Neural progenitor cell (in vitro differentiated cells): ENCODE results near the gene CLDN20. TPM values are rescaled to one million over a fixed set of nuclear protein-coding genes. Genes with fewer than 3 reads are reported as not detected.
"Not testable (repeated sequence)": the region's sequence is repeated elsewhere in the genome, so short reads cannot be mapped to it uniquely, and the experiment has no call there.

Experiments
- DNase-seq: peaks from one replicate; pipeline ENCODE4 v3.0.0-alpha.2; 2016; ENCODE audit warnings: low spot score
- H2AFZ ChIP-seq: fragments of 200-600 bp; sonication (generic); replicated peaks from 2 replicates; pipeline ENCODE4 v1.6.1; 2016; ENCODE audit warnings: antibody characterized with exemption
- H3F3A ChIP-seq: fragments of 200-600 bp; sonication (generic); 2 replicates; pipeline ENCODE4 v1.6.1; 2016; ENCODE audit warnings: antibody characterized with exemption, low read depth
- H3K27ac ChIP-seq: fragments of 200-600 bp; sonication (generic); 2 replicates; pipeline ENCODE4 v1.5.1; 2016; ENCODE audit warnings: mild to moderate bottlenecking
- H3K27me3 ChIP-seq: fragments of 200-600 bp; sonication (generic); 2 replicates; pipeline ENCODE4 v1.6.1; 2016; ENCODE audit warnings: mild to moderate bottlenecking, moderate library complexity
- H3K36me3 ChIP-seq: fragments of 200-600 bp; sonication (generic); 2 replicates; pipeline ENCODE4 v1.5.1; 2016
- H3K4me1 ChIP-seq: fragments of 200-600 bp; sonication (generic); 2 replicates; pipeline ENCODE4 v1.6.1; 2016; ENCODE audit warnings: mixed run types
- H3K4me2 ChIP-seq: fragments of 200-600 bp; sonication (generic); 2 replicates; pipeline ENCODE4 v1.6.1; 2016
- H3K4me3 ChIP-seq: fragments of 200-600 bp; sonication (generic); 2 replicates; pipeline ENCODE4 v1.5.1; 2016
- H3K79me2 ChIP-seq: fragments of 200-600 bp; sonication (generic); 2 replicates; pipeline ENCODE4 v1.6.1; 2016; ENCODE audit warnings: low read depth
- H3K9ac ChIP-seq: fragments of 200-600 bp; sonication (generic); 2 replicates; pipeline ENCODE4 v1.6.1; 2016
- H3K9me3 ChIP-seq: fragments of 200-600 bp; sonication (generic); 2 replicates; pipeline ENCODE4 v1.5.1; 2016; ENCODE audit warnings: low read depth
- H4K20me1 ChIP-seq: fragments of 200-600 bp; sonication (generic); 2 replicates; pipeline ENCODE4 v1.6.1; 2016; ENCODE audit warnings: low read depth
- H3K27ac Mint-ChIP-seq: 3 replicates; pipeline ENCODE4 v1.8.0; 2021; ENCODE audit warnings: mixed read lengths
- H3K27me3 Mint-ChIP-seq: 2 replicates; pipeline ENCODE4 v1.8.0; 2022; ENCODE audit warnings: low read depth, mild to moderate bottlenecking, inconsistent platforms, moderate library complexity, mixed read lengths; ENCODE audit not compliant: insufficient read depth
- H3K36me3 Mint-ChIP-seq: 3 replicates; pipeline ENCODE4 v1.8.0; 2021; ENCODE audit warnings: mixed read lengths
- H3K4me1 Mint-ChIP-seq: 3 replicates; pipeline ENCODE4 v1.8.0; 2021; ENCODE audit warnings: mixed read lengths
- H3K4me3 Mint-ChIP-seq: 3 replicates; pipeline ENCODE4 v1.8.0; 2021; ENCODE audit warnings: mild to moderate bottlenecking, moderate library complexity, mixed read lengths
- H3K9me3 Mint-ChIP-seq: 3 replicates; pipeline ENCODE4 v1.8.0; 2020; ENCODE audit warnings: mixed read lengths
- CTCF ChIP-seq: fragments of 200-600 bp; sonication (generic); IDR thresholded peaks from 2 replicates; pipeline ENCODE4 v1.5.1; 2017; ENCODE audit warnings: antibody characterized with exemption, mild to moderate bottlenecking
- EZH2 ChIP-seq: fragments of 200-600 bp; sonication (generic); IDR thresholded peaks from 2 replicates; pipeline ENCODE4 v1.6.1; 2017; ENCODE audit warnings: antibody characterized with exemption, mild to moderate bottlenecking, moderate library complexity
- EZH2phosphoT487 ChIP-seq: fragments of 200-600 bp; sonication (generic); IDR thresholded peaks from 2 replicates; pipeline ENCODE4 v1.6.1; 2017; ENCODE audit warnings: antibody characterized with exemption
- total RNA-seq: library from RNA; depleted of rRNA; stranded (reverse); fragments of >200 nt; gene quantifications from 2 replicates; pipeline ENCODE4 v1.2.3, GENCODE V29; 2015; ENCODE audit warnings: low replicate concordance

CLDN20 gene
- total RNA-seq, 1 donor from 2014 or later: not detected

- Histone ChIP-seq H3K27ac (no peak overlapping the region), H3K9ac (no peak overlapping the region), H3K36me3 (no peaks in the 10 kb centered on the region), H3F3A (peaks cover 24% of the 10 kb centered on the region), H3K79me2 (no peaks in the 10 kb centered on the region), H3K27me3 (no peaks in the 10 kb centered on the region), H3K9me3 (no peaks in the 10 kb centered on the region), H3K4me1 (peaks cover 29% of the 10 kb centered on the region), H2AFZ (no peak overlapping the region), H4K20me1 (peaks cover 7% of the 10 kb centered on the region), H3K4me3 (no peak overlapping the region), H3K4me2 (no peak overlapping the region)
- Mint-ChIP-seq H3K27ac (no peak overlapping the region), H3K27me3 (peaks cover 3% of the 10 kb centered on the region), H3K36me3 (peaks cover 21% of the 10 kb centered on the region), H3K4me1 (peaks cover 44% of the 10 kb centered on the region), H3K9me3 (no peaks in the 10 kb centered on the region), H3K4me3 (no peak overlapping the region)
- DNase-seq: no peak
- TF ChIP-seq CTCF (no peak), EZH2 (no peak), EZH2phosphoT487 (no peak)
Observed at GRCh38 chr6:155265843-155266535, 2.2 kb downstream of the CLDN20 start.

- peaks cover 3% of the 10 kb centered on the region for H3K27me3 Mint-ChIP-seq
- peaks cover 20% of the 10 kb centered on the region for H3K36me3 Mint-ChIP-seq
- H3K4me1 ChIP-seq: peaks cover 24% of the 10 kb centered on the region
- H3K27me3 ChIP-seq: no peaks in the 10 kb centered on the region
- no peak overlapping the region for H2AFZ ChIP-seq
- H3K27ac Mint-ChIP-seq: no peak overlapping the region
- peaks cover 39% of the 10 kb centered on the region for H3K4me1 Mint-ChIP-seq
- no peak overlapping the region for H3K4me3 Mint-ChIP-seq
- H3K4me3 ChIP-seq: no peak overlapping the region
- H3K9ac ChIP-seq: no peak overlapping the region
- H3K9me3 Mint-ChIP-seq: no peaks in the 10 kb centered on the region
- peaks cover 7% of the 10 kb centered on the region for H4K20me1 ChIP-seq
- no peak for DNase-seq
- TF ChIP-seq EZH2: no peak
- TF ChIP-seq EZH2phosphoT487: no peak
- TF ChIP-seq CTCF: no peak
- H3F3A ChIP-seq: peaks cover 14% of the 10 kb centered on the region
- H3K79me2 ChIP-seq: no peaks in the 10 kb centered on the region
- H3K4me2 ChIP-seq: no peak overlapping the region
- H3K36me3 ChIP-seq: no peaks in the 10 kb centered on the region
- H3K9me3 ChIP-seq: no peaks in the 10 kb centered on the region
- H3K27ac ChIP-seq: no peak overlapping the region
Observed at GRCh38 chr6:155267411-155267810, 3.6 kb downstream of the CLDN20 start.

- not testable (repeated sequence) for H3K79me2 ChIP-seq, H3K27me3 ChIP-seq, H4K20me1 ChIP-seq, H3K4me2 ChIP-seq, H3K4me3 ChIP-seq, H3K27me3 Mint-ChIP-seq, H3K4me3 Mint-ChIP-seq, H3K27ac Mint-ChIP-seq, H3K9ac ChIP-seq, H3K36me3 ChIP-seq, H2AFZ ChIP-seq, H3K27ac ChIP-seq, H3K9me3 ChIP-seq, H3K9me3 Mint-ChIP-seq
- Histone ChIP-seq H3K4me1 (peaks cover 32% of the 10 kb centered on the region), H3F3A (peaks cover 14% of the 10 kb centered on the region)
- peak; percentile 50 for DNase-seq
- TF ChIP-seq CTCF: peak; percentile 62
- Mint-ChIP-seq H3K4me1 (peaks cover 42% of the 10 kb centered on the region), H3K36me3 (peaks cover 20% of the 10 kb centered on the region)
Observed at GRCh38 chr6:155268088-155268867, 4.5 kb downstream of the CLDN20 start.
